Measurements from ENCODE around the gene SOCS6. TPM values are rescaled to one million over a fixed set of nuclear protein-coding genes. Genes with fewer than 3 reads are reported as not detected.

SOCS6 gene
- total and polyA plus RNA-seq, 2 of the 13 experiments (the other 11 are each of a cell fraction or from before 2014, with no cell fraction given) = 18.6 to 38.3 TPM

DNA sequence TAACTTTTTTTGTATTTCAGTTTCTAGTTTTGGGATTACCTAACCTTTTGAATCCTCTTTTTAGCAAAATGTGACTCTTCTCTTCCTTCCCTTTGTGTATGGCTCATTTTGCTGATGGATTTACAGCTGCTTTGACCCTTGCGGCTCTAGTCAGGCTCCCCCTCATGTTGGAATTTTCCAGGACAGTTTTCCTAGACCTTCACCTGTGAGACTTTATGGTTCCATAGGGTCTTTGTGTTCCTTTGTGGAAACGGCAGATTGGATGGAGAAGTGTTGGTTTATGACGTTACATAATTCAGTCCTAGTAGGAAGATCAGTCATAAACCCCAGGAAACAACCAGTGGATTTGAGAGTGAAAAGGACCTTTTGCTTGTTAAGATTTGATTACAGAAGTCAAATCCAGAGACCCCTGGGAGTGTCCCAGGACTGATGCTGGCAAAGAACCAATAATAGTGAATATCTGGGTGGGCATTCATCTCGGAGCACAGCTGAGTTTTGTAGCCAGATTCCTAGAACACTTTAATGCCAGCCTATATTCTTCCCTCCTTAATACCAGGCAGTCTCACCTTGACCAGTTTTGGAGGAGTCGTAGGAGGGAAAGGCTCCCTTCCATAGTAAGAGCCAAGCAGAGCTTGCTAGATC, 42.7 kb downstream of the SOCS6 start (continued):
- TF ChIP-seq ZNF510 (CRISPR knock-in tag; IDR thresholded peaks at IDR 0.05; ENCODE audit: low read depth) (no peak), ZNF232 (CRISPR knock-in tag; IDR thresholded peaks at IDR 0.05; ENCODE audit: borderline replicate concordance) (0 out of 2 replicates have a peak, but pooled peaks have one; percentile 12), MBD4 (IDR thresholded peaks at IDR 0.05; ENCODE audit: borderline replicate concordance, low read length) (no peak), ZNF550 (CRISPR knock-in tag; IDR thresholded peaks at IDR 0.05; ENCODE audit: borderline replicate concordance) (no peak), NCOA2 (CRISPR knock-in tag; IDR thresholded peaks at IDR 0.05) (no peak), SMARCE1 (IDR thresholded peaks at IDR 0.05; ENCODE audit: borderline replicate concordance) (no peak), FOSL2 (CRISPR knock-in tag; IDR thresholded peaks at IDR 0.05) (0 out of 2 replicates have a peak, but pooled peaks have one; percentile 15), RAD21 (CRISPR knock-in tag; IDR thresholded peaks at IDR 0.05) (no peak), ZNF549 (CRISPR knock-in tag; IDR thresholded peaks at IDR 0.05) (no peak), NR2F6 (IDR thresholded peaks at IDR 0.05) (peak; percentile 29; the same call in 1 of the 2 replicates), NR2F6 (CRISPR knock-in tag; IDR thresholded peaks at IDR 0.05) (0 out of 2 replicates have a peak, but pooled peaks have one; percentile 17), STAT5B (CRISPR knock-in tag; IDR thresholded peaks at IDR 0.05) (no peak), JUND (CRISPR knock-in tag; IDR thresholded peaks at IDR 0.05) (no peak), CHD4 (IDR thresholded peaks at IDR 0.05; ENCODE audit: borderline replicate concordance, low read length) (peak; percentile 88), ADNP (CRISPR knock-in tag; IDR thresholded peaks at IDR 0.05) (no peak), ETV5 (CRISPR knock-in tag; IDR thresholded peaks at IDR 0.05; ENCODE audit: borderline replicate concordance) (no peak), GATAD2A (CRISPR knock-in tag; IDR thresholded peaks at IDR 0.05) (peak; percentile 79), JARID2 (CRISPR knock-in tag; IDR thresholded peaks at IDR 0.05; ENCODE audit: insufficient replicate concordance) (no peak)
- TF ChIP-seq, protein P1, sequence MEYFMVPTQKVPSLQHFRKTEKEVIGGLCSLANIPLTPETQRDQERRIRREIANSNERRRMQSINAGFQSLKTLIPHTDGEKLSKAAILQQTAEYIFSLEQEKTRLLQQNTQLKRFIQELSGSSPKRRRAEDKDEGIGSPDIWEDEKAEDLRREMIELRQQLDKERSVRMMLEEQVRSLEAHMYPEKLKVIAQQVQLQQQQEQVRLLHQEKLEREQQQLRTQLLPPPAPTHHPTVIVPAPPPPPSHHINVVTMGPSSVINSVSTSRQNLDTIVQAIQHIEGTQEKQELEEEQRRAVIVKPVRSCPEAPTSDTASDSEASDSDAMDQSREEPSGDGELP (IDR thresholded peaks at IDR 0.05; ENCODE audit: borderline replicate concordance, low read depth) = no peak
- TF ChIP-seq, protein P2, sequence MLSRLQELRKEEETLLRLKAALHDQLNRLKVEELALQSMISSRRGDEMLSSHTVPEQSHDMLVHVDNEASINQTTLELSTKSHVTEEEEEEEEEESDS (CRISPR knock-in tag; IDR thresholded peaks at IDR 0.05; ENCODE audit: borderline replicate concordance) = no peak
- TF ChIP-seq, protein P3, sequence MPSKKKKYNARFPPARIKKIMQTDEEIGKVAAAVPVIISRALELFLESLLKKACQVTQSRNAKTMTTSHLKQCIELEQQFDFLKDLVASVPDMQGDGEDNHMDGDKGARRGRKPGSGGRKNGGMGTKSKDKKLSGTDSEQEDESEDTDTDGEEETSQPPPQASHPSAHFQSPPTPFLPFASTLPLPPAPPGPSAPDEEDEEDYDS (CRISPR knock-in tag; IDR thresholded peaks at IDR 0.05) = no peak
- TF ChIP-seq, protein P4, sequence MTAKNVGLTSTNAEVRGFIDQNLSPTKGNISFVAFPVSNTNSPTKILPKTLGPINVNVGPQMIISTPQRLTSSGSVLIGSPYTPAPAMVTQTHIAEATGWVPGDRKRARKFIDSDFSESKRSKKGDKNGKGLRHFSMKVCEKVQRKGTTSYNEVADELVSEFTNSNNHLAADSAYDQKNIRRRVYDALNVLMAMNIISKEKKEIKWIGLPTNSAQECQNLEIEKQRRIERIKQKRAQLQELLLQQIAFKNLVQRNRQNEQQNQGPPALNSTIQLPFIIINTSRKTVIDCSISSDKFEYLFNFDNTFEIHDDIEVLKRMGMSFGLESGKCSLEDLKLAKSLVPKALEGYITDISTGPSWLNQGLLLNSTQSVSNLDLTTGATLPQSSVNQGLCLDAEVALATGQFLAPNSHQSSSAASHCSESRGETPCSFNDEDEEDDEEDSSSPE (CRISPR knock-in tag; IDR thresholded peaks at IDR 0.05) = no peak
- TF ChIP-seq, protein P5, sequence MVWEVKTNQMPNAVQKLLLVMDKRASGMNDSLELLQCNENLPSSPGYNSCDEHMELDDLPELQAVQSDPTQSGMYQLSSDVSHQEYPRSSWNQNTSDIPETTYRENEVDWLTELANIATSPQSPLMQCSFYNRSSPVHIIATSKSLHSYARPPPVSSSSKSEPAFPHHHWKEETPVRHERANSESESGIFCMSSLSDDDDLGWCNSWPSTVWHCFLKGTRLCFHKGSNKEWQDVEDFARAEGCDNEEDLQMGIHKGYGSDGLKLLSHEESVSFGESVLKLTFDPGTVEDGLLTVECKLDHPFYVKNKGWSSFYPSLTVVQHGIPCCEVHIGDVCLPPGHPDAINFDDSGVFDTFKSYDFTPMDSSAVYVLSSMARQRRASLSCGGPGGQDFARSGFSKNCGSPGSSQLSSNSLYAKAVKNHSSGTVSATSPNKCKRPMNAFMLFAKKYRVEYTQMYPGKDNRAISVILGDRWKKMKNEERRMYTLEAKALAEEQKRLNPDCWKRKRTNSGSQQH (CRISPR knock-in tag; IDR thresholded peaks at IDR 0.05; ENCODE audit: low read depth) = no peak
- TF ChIP-seq, protein P6, sequence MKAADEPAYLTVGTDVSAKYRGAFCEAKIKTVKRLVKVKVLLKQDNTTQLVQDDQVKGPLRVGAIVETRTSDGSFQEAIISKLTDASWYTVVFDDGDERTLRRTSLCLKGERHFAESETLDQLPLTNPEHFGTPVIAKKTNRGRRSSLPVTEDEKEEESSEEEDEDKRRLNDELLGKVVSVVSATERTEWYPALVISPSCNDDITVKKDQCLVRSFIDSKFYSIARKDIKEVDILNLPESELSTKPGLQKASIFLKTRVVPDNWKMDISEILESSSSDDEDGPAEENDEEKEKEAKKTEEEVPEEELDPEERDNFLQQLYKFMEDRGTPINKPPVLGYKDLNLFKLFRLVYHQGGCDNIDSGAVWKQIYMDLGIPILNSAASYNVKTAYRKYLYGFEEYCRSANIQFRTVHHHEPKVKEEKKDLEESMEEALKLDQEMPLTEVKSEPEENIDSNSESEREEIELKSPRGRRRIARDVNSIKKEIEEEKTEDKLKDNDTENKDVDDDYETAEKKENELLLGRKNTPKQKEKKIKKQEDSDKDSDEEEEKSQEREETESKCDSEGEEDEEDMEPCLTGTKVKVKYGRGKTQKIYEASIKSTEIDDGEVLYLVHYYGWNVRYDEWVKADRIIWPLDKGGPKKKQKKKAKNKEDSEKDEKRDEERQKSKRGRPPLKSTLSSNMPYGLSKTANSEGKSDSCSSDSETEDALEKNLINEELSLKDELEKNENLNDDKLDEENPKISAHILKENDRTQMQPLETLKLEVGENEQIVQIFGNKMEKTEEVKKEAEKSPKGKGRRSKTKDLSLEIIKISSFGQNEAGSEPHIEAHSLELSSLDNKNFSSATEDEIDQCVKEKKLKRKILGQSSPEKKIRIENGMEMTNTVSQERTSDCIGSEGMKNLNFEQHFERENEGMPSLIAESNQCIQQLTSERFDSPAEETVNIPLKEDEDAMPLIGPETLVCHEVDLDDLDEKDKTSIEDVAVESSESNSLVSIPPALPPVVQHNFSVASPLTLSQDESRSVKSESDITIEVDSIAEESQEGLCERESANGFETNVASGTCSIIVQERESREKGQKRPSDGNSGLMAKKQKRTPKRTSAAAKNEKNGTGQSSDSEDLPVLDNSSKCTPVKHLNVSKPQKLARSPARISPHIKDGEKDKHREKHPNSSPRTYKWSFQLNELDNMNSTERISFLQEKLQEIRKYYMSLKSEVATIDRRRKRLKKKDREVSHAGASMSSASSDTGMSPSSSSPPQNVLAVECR (CRISPR knock-in tag; IDR thresholded peaks at IDR 0.05; ENCODE audit: borderline replicate concordance) = no peak

Data from HepG2 (cell line).